Measurements from ENCODE around the gene CCDC126. TPM values are rescaled to one million over a fixed set of nuclear protein-coding genes. Genes with fewer than 3 reads are reported as not detected.

The CCDC126 gene
- total and polyA plus RNA-seq, 2 of the 8 experiments (the other 6 are each of a cell fraction or from before 2014, with no cell fraction given), result 1.4 to 5.3 TPM

DNA sequence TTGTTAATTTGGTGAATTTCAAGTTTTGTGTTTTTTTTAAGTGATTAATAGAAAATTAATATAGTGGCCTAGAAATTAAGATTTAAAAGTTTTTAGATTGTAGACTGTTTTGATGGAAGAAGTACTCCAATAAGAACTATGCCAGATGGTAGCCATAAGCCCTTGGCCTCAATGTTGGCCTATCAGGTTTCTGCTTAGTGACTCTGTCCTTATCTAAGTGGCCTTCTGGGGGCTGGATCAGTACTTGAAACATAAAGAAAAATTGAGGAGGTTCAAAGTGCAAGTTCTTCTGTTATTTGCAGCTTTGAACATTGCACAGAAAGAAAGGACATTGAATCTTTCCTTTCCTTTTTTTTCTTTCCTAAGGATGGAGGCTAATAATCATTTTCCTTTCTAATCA, 9.9 kb downstream of the CCDC126 start:
- Histone ChIP-seq H2BK120ac (replicated peaks; ENCODE audit: low read depth, low read length) (no peak overlapping the region), H3K27me3 (replicated peaks in 1 of 4; ENCODE audit: control insufficient read depth in 3 of 4, extremely low read depth in 1 of 4, insufficient read depth in 3 of 4, low read length in 3 of 4) (no peaks in the 10 kb centered on the region), H2BK20ac (ENCODE audit: low read length) (no peak overlapping the region), H4K8ac (ENCODE audit: extremely low read depth, insufficient read depth, low read length) (no peak overlapping the region; the same call in 1 of the 2 replicates), H2AK5ac (ENCODE audit: low read depth, low read length) (no peak overlapping the region), H3K23ac (ENCODE audit: insufficient read length) (no peak overlapping the region), H3K9ac (replicated peaks in 1 of 4; ENCODE audit: extremely low read depth in 1 of 4, low read depth in 3 of 4, low read length in 3 of 4) (no peak overlapping the region), H2AFZ (ENCODE audit: low read length) (no peak overlapping the region), H2BK5ac (ENCODE audit: low read depth, low read length) (no peak overlapping the region), H2BK15ac (ENCODE audit: low read length) (no peak overlapping the region), H3K4me2 (ENCODE audit: insufficient read depth in 1 of 2, low read depth in 2 of 2, low read length in 2 of 2) (no peak overlapping the region), H3K14ac (ENCODE audit: insufficient read length) (no peak overlapping the region), H3K4me3 (ENCODE audit: extremely low read depth in 1 of 4, insufficient read depth in 2 of 4, low read depth in 3 of 4, low read length in 4 of 4) (no peak overlapping the region), H3K36me3 (ENCODE audit: control insufficient read depth in 2 of 4, insufficient read depth in 4 of 4, low read length in 3 of 4) (no peaks in the 10 kb centered on the region), H3K79me1 (ENCODE audit: low read depth, low read length) (no peaks in the 10 kb centered on the region), H3K4ac (replicated peaks; ENCODE audit: insufficient read length, low read depth, low read length) (no peak overlapping the region), H3K4me1 (replicated peaks in 1 of 4; ENCODE audit: control insufficient read depth in 3 of 4, insufficient read depth in 4 of 4, low read length in 3 of 4) (no peaks in the 10 kb centered on the region), H3K23me2 (ENCODE audit: low read depth, low read length) (no peaks in the 10 kb centered on the region; the same call in 1 of the 2 replicates), H2BK12ac (ENCODE audit: low read depth, low read length) (no peak overlapping the region), H3K18ac (ENCODE audit: extremely low read depth, low read length) (no peak overlapping the region), H4K5ac (ENCODE audit: insufficient read length, low read depth, low read length) (no peak overlapping the region), H4K20me1 (replicated peaks in 1 of 2; ENCODE audit: control insufficient read depth in 1 of 2, insufficient read depth in 2 of 2, low read length in 2 of 2) (peaks cover 0 to 1% of the 10 kb centered on the region in 2 experiments), H3K56ac (replicated peaks; ENCODE audit: insufficient read length, low read depth, low read length) (no peak overlapping the region), H4K91ac (replicated peaks; ENCODE audit: insufficient read length, low read length) (no peak overlapping the region), H3K27ac (ENCODE audit: low read depth, low read length) (no peak overlapping the region), H3K9me3 (ENCODE audit: insufficient read depth in 2 of 2, low read depth in 1 of 2, low read length in 1 of 2) (no peaks in the 10 kb centered on the region), H3K79me2 (ENCODE audit: control insufficient read depth in 1 of 2, insufficient read depth in 2 of 2, low read length in 2 of 2) (no peaks in the 10 kb centered on the region)
- DNase-seq (ENCODE audit: low read depth in 1 of 2, low spot score in 2 of 2), result no peak
- no peak for FAIRE-seq
- POLR2A ChIA-PET (ENCODE audit: partially characterized antibody), result interaction anchor here (2.0 kb wide), 1 partner anchor 10 kb away, joined by 5 read pairs; the partner anchor contains the start of gene CCDC126
- CTCF ChIA-PET (ENCODE audit: partially characterized antibody), result interaction anchor here (0.5 to 1.4 kb wide), 3 partner anchors 10 to 608 kb away, joined by 3 to 5 read pairs (median 3); partner anchors contain the start of gene CCDC126
- TF ChIP-seq, protein P1, sequence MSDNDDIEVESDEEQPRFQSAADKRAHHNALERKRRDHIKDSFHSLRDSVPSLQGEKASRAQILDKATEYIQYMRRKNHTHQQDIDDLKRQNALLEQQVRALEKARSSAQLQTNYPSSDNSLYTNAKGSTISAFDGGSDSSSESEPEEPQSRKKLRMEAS (IDR thresholded peaks at IDR 0.05), result no peak
- TF ChIP-seq, protein P2, sequence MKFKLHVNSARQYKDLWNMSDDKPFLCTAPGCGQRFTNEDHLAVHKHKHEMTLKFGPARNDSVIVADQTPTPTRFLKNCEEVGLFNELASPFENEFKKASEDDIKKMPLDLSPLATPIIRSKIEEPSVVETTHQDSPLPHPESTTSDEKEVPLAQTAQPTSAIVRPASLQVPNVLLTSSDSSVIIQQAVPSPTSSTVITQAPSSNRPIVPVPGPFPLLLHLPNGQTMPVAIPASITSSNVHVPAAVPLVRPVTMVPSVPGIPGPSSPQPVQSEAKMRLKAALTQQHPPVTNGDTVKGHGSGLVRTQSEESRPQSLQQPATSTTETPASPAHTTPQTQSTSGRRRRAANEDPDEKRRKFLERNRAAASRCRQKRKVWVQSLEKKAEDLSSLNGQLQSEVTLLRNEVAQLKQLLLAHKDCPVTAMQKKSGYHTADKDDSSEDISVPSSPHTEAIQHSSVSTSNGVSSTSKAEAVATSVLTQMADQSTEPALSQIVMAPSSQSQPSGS (IDR thresholded peaks at IDR 0.05; ENCODE audit: low read length), result no peak
- TF ChIP-seq FOSL1 (IDR thresholded peaks at IDR 0.05; ENCODE audit: insufficient read depth, low read depth, low read length) (no peak), SUZ12 (IDR thresholded peaks at IDR 0.05; ENCODE audit: low read length) (no peak), HDAC2 (IDR thresholded peaks at IDR 0.05; ENCODE audit: borderline replicate concordance in 1 of 2, low read depth in 2 of 2, low read length in 2 of 2) (no peak), RFX5 (IDR thresholded peaks at IDR 0.05; ENCODE audit: borderline replicate concordance, low read depth, low read length) (no peak)
